Measurements from ENCODE around the gene AMH. TPM values are rescaled to one million over a fixed set of nuclear protein-coding genes. Genes with fewer than 3 reads are reported as not detected.

AMH gene
- total RNA-seq, 1 donor from 2014 or later: 16.4 TPM

- Mint-ChIP-seq H3K27ac (ENCODE audit: unreplicated experiment) (no peak overlapping the region), H3K4me1 (ENCODE audit: unreplicated experiment) (peaks cover 19% of the 10 kb centered on the region), H3K9me3 (ENCODE audit: unreplicated experiment) (no peaks in the 10 kb centered on the region), H3K27me3 (ENCODE audit: unreplicated experiment) (no peaks in the 10 kb centered on the region), H3K4me3 (ENCODE audit: unreplicated experiment) (no peak overlapping the region), H3K36me3 (ENCODE audit: unreplicated experiment) (no peaks in the 10 kb centered on the region)
- DNase-seq (ENCODE audit: extremely low spot score, unreplicated experiment): no peak
- TF ChIP-seq, protein P1, sequence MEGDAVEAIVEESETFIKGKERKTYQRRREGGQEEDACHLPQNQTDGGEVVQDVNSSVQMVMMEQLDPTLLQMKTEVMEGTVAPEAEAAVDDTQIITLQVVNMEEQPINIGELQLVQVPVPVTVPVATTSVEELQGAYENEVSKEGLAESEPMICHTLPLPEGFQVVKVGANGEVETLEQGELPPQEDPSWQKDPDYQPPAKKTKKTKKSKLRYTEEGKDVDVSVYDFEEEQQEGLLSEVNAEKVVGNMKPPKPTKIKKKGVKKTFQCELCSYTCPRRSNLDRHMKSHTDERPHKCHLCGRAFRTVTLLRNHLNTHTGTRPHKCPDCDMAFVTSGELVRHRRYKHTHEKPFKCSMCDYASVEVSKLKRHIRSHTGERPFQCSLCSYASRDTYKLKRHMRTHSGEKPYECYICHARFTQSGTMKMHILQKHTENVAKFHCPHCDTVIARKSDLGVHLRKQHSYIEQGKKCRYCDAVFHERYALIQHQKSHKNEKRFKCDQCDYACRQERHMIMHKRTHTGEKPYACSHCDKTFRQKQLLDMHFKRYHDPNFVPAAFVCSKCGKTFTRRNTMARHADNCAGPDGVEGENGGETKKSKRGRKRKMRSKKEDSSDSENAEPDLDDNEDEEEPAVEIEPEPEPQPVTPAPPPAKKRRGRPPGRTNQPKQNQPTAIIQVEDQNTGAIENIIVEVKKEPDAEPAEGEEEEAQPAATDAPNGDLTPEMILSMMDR (IDR thresholded peaks at IDR 0.05): no peak
Measured at GRCh38 chr19:2290441-2291184, 41.5 kb downstream of the AMH start.

DNA sequence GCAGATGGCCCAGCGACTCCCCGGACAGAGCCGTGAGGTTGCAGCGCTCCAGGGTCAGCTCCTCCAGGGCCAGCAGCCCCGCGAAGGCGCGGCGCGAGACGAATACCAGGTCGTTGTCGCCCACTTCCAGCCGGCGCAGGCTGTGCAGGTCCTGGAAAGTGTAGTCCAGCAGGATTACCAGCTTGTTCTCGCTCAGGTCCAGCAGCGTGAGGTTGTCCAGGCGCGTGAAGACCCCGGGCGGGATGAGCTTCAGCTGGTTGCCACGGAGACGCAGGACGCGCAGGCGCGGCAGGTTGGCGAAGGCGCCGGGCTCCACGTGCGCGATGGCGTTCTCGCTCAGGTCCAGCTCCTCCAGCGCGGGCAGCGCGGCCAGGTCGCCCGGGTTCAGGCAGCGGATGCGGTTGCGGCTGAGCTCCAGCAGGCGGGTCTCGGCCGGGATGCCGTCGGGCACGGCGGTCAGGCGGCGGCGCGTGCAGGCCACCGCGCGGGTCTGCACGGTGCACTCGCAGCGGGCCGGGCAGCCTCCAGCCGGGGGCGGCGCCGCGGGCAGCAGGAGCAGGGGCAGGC lies 42.1 kb downstream of the AMH start:
- Mint-ChIP-seq H3K36me3 (ENCODE audit: unreplicated experiment) (no peaks in the 10 kb centered on the region), H3K27ac (ENCODE audit: unreplicated experiment) (no peak overlapping the region), H3K9me3 (ENCODE audit: unreplicated experiment) (no peaks in the 10 kb centered on the region), H3K4me1 (ENCODE audit: unreplicated experiment) (peaks cover 20% of the 10 kb centered on the region), H3K27me3 (ENCODE audit: unreplicated experiment) (no peaks in the 10 kb centered on the region), H3K4me3 (ENCODE audit: unreplicated experiment) (no peak overlapping the region)
- DNase-seq (ENCODE audit: extremely low spot score, unreplicated experiment): no peak
- TF ChIP-seq, protein P1 (IDR thresholded peaks at IDR 0.05): no peak

DNA sequence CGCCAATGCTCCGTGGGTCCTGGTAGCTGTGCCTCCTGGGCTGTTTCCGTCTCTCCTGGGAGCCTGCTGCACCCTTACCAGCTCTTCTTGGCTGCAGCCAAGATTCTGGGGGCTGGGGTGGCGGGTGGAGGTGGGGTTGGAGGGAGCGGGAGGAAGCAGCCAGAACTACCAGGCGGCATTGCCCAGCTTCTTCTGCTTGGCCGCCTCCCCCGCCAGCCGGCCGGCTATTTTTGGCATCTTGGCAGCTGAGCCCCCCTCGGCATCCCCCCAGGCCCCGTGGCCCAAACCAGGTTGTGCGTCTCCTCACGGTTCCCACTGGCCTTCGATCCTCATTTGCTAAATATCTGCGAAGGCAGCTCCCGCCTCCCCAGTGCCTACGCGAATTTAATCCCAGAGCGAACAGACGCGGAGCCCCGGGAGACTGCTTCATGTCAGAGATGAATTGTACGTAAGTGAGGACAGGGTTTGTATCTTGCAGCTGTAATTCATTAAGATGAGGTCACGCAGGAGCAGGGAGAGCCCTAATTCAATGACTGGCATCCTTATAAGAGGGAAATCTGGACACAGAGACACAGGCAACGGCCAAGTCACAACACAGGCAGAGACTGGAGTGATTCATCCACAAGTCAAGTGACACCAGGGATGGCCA lies 45.7 kb downstream of the AMH start:
- Mint-ChIP-seq H3K9me3 (ENCODE audit: unreplicated experiment) (no peaks in the 10 kb centered on the region), H3K4me3 (ENCODE audit: unreplicated experiment) (no peak overlapping the region), H3K4me1 (ENCODE audit: unreplicated experiment) (peaks cover 22% of the 10 kb centered on the region), H3K27ac (ENCODE audit: unreplicated experiment) (peak overlapping the region; percentile 74), H3K36me3 (ENCODE audit: unreplicated experiment) (no peaks in the 10 kb centered on the region), H3K27me3 (ENCODE audit: unreplicated experiment) (no peaks in the 10 kb centered on the region)
- no peak for DNase-seq (ENCODE audit: extremely low spot score, unreplicated experiment)
- TF ChIP-seq, protein P1 (IDR thresholded peaks at IDR 0.05): no peak

DNA sequence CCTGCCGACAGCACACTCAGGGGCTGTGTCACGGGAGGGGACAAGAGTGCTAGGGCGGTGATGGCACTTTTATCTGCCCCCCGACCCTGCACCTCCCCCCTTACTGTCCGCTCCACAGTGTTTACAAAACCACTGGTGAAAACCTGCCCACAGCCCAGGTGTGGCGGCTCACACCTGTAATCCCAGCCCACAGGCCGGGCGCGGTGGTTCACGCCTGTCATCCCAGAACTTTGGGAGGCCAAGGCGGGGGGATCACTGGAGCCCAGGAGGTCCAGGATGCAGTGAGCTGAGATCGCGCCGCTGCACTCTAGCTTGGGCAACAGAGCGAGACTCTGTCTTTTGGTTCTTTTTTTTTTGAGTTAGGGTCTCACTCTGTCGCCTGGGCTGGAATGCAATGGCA lies 47.0 kb downstream of the AMH start:
- TF ChIP-seq, protein P1 (IDR thresholded peaks at IDR 0.05): no peak
- no peak for DNase-seq (ENCODE audit: extremely low spot score, unreplicated experiment)
- Mint-ChIP-seq H3K4me3 (ENCODE audit: unreplicated experiment) (no peak overlapping the region), H3K27me3 (ENCODE audit: unreplicated experiment) (no peaks in the 10 kb centered on the region), H3K36me3 (ENCODE audit: unreplicated experiment) (no peaks in the 10 kb centered on the region), H3K27ac (ENCODE audit: unreplicated experiment) (no peak overlapping the region), H3K4me1 (ENCODE audit: unreplicated experiment) (peaks cover 24% of the 10 kb centered on the region), H3K9me3 (ENCODE audit: unreplicated experiment) (no peaks in the 10 kb centered on the region)

DNA sequence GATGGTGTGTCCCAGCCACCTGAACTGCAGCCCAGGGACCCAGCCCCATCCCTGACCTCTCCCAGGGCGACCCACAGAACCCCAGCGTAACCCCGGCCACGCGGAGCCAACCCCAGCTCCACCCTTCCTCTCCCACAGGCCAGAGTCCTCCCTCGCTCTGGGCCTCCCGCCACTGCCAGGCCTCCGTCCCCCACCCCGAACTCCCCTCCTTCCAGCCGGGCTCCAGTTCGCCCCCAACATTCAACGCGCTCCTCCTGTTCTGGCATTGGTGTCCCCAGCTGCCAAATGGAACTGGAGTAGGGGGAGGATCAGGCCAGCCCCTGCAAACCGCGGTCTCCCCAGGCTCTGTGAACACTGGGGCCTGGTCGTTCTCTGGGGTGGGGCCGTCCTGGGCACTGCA lies 51.4 kb downstream of the AMH start:
- H3K4me1 Mint-ChIP-seq (ENCODE audit: unreplicated experiment): peaks cover 9% of the 10 kb centered on the region
- no peak for DNase-seq (ENCODE audit: extremely low spot score, unreplicated experiment)
- no peak overlapping the region for H3K4me3 Mint-ChIP-seq (ENCODE audit: unreplicated experiment)
- TF ChIP-seq, protein P1 (IDR thresholded peaks at IDR 0.05): no peak
- peaks cover 2% of the 10 kb centered on the region for H3K27me3 Mint-ChIP-seq (ENCODE audit: unreplicated experiment)
- H3K9me3 Mint-ChIP-seq (ENCODE audit: unreplicated experiment): no peaks in the 10 kb centered on the region
- H3K27ac Mint-ChIP-seq (ENCODE audit: unreplicated experiment): no peak overlapping the region
- no peaks in the 10 kb centered on the region for H3K36me3 Mint-ChIP-seq (ENCODE audit: unreplicated experiment)

Measured in osteocyte (in vitro differentiated cells).